Measurements from ENCODE around the gene PPT2.

DNA sequence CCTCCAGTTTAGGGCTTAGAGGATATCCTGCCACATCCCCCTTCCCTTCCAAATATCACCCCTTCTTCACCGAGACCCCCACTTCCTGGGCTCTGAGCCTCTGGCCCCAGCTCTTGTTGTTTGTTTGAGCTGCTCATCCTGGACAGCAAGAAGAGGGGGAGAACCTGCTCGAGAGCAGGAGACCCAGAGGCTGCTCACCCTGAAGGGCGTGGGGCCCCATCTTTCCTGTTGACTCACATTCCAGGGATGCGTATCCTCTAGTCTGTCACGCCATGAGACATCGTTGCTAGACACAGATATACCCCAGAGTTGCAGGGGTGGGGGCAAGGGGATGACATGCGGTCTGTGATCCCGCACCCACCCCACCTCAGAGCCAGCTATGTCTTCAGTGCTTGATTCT lies 39.1 kb upstream of the PPT2 start:
- no peak for TF ChIP-seq CTCF (IDR thresholded peaks at IDR 0.05)
- TF ChIP-seq POLR2A (IDR thresholded peaks at IDR 0.05), result no peak
- TF ChIP-seq POLR2AphosphoS5 (IDR thresholded peaks at IDR 0.05), result no peak
- TF ChIP-seq EP300 (IDR thresholded peaks at IDR 0.05), result no peak

Data from suprapubic skin (tissue), 4 donors.